NCI-H2029 treated with DMSO at 0.1 percent for 48 hours (cell line): ENCODE data around the gene SYT13.

Source experiments
- DNase-seq: peaks from one replicate; lab custom pipeline; 2025; lab: John Stamatoyannopoulos, UW

Gene SYT13

DNA sequence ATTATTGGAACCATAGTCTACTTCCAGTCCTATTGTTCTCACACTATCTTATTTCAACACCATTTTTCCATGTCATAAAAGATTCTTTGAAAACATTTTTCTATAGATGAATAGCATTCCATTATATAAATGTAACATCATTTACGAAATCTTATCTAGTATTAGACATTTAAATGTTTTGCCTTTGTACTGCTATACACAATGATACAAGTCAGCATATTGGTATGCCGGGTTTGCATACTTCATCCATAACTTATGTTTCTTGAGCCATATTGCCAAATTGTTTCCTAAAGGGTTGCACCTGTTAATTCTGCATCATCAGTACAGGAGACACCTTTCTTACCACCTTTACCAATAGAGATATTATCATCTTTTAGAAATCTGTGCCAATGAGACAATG is 68.2 kb downstream of the SYT13 start:
- DNase-seq, result no peak

DNA sequence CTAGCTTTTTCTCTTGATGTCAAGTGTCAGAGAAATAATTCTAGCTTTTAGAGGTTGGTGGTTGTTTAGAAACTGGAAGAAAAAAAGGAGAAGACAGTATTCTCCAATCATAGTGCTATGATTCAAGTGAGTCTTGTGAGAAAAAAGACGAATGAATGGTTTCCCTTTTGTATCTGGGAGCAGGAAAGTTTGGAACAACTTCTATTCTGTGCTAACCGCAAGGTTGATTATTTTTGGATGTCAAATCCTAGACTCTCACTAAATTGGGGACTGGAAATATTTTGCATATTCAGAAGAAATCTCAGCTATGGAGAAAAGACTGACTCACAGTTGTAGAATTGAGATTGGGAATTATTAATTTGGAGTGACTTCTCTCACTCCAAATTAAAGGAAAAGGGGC is 69.2 kb downstream of the SYT13 start:
- no peak for DNase-seq

GRCh38 chr11:45216031-45216430 is 70.1 kb downstream of the SYT13 start:
- DNase-seq, result no peak

DNA sequence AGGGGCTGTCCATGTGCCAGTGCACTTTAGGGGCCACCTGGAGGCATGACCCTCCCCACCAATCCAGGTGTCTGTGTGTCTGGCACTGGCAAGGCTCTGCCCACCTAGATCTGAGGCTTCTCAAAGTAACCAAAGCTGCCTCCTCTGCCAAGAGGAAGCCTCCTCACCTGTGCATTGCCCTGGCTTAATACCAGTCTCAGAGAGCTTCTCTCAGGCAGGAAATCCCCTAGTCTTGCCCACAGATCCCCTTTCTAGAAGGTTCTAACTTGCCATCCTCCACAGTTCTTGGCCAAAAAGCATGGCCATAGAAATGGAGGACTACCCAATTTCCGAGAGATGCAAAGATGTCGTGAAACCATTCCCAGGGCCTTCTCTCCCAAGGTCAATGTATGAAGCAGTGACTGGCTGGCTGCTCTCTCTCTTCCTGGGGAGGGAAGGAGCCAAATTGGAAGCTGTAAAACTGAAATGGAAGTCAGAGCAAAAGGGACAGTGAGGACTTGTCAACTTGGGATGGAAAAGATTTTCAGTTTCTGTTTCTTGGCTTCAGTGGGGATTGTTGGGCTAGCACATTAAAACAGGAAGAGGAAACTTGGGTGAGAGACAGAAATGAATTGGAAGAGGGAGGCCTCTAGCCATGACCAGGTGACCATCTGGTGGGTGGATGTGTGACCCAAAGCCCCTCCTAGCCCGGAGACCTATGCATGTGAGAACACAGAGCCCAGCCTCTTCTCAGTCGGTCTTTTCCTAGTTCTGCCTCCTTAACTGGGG is 70.9 kb downstream of the SYT13 start:
- DNase-seq, result no peak

DNA sequence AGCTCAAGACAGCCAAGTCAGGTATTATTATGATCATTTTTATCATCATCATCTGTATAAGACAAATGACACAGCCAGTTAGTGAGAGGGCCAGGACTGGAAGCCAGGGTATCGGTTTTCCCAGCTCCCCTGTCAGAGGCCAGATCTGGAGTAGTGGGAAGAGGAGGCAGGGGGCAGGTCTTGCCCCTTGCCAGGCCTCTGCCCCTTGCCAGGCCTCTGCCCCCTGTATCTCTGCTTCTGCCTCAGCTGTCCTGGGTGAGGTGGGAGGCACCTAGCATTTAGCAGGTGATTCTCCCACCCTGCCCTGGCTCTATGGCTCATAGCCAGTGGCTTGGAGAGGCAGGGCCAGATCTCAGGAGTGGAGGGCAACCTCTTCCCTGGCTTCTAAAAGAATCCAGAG is 72.4 kb downstream of the SYT13 start:
- DNase-seq, result no peak

DNA sequence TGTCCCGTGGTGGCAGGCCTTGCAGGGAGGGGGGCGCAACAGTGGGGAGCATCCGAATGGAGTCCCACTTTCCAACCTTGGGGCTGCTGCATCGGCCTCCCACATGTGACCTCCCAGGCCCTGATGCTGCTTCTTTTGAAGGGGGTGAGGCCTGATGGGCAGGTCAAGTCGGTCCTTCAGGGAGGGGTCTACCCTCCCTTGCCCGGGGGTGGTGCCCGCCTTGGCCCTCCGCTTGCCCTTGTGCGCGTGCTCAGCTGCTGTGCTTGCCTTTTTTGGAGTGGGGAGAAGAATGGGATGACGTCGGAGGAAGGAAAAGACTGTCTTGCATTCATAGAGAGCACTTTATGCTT is 72.8 kb downstream of the SYT13 start:
- DNase-seq, result no peak

GRCh38 chr11:45212566-45213315 is 73.4 kb downstream of the SYT13 start:
- DNase-seq, result no peak

DNA sequence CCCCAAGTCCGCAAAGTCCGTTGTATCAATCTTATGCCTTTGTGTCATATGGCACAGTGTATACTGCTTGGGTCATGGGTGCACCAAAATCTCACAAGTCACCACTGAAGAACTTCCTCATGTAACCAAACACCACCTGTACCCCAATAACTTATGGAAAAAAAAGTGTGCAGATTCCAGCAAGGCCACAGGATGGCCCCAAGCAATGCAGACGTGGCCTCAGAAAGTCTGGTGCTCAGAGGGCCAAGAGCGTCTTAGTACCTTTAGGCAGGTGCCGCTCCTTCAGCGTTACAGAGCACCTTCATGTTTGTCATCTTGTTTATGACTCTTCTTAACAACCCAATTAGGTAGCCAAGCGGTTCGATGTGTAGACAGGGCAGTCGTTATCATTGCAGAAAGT is 74.4 kb downstream of the SYT13 start:
- no peak for DNase-seq

- DNase-seq, result peak; percentile 41
Measured at GRCh38 chr11:45210846-45211245, 75.3 kb downstream of the SYT13 start.

DNA sequence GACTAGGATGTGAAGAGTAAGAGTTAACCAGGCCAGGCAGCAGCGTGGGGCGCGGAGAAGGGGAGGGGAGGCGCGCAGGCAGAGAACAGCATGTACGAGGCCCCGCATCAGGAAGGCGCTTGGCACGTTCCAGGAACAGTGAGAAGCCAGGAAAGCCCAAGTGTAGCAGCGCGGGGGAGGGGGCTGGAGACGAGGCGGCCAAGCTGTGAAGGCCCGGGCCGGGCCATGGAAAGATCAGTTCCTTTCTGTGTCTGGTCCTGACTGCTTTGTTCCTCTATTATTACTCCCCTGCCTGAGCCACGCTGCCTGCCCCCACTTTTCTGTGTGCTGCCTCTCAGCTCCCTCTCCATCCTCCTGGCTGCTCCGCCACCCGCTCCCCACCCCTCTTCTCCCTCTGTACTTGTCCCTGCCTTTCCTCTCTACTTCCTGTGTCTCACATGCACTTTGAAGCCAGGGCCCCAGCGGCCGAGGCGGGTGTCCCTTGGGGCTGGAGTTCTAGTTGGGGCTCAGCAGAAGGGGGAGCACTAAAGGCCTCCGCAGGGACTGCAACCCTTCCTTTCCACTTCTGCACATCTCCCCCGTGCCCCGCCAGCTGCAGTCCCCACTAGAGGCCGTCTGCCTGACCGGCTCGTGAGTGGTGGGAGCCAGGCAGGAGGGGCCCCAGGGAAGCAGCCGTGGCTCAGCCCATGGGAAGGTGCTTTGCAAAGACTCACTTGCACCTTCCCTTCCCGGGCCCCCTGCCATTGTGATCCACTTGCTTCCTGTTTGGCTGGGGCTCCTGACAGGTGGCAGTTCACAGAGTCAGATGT is 76.0 kb downstream of the SYT13 start:
- DNase-seq, result peak; percentile 46

DNA sequence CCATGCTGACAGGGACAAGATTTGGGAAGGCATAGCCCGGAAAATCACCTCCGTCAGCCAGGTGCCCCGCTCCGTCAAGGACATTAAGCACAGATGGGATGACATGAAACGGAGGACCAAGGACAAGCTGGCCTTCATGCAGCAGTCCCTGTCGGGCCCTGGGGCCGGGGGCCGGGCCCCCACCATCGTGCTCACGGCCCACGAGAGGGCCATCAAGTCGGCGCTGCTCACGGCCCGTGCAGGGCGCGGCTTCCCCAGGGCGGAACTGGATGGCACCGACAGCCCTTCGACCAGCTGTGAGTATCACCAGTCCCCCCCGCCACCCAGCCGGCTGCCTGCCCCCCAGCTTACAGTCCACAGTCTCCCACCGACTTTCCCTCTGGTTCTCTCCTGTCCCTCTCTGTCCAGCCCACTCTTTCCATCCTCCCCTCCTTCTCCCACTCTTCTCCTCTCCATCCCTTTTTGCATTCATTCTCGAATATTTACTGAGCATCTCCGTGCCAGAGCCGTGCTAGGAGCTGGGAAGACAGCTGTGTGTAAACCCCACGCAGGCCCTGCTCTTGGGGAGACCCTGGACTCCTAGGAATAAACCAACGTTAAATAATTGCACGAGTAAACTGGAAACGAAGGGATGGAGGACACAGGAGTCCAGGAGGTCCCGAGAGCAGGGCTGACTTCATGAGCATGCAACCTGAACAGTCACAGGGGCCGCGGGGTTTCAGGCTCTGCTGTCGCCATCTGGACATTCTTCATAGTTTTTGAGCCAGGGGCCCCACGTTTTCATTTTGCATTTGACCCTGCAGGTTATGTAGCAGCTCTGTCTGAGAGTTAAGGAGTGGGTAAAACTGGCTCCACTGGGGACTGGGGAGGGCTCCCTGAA is 76.9 kb downstream of the SYT13 start:
- no peak for DNase-seq

DNA sequence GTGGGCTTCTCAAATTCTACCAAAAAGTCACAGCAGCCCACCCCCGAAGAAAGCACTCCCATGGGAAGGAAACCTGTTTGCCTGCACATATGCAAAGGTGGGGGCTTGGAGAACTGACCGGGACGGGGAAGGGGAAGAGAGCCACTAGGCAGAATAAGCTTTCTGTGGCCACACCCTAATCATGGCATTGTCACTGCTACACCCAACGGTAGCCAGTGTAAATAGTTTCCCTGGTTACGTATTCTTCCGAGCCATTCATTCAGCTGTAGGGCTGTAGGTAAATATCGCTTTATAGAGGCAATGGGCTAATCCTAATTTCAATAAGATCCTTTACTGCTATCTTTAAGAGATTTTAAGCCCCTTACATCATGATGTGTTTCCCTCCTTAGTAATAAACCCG is 78.0 kb downstream of the SYT13 start:
- peak; percentile 71 for DNase-seq

GRCh38 chr11:45205978-45206377 is 80.2 kb downstream of the SYT13 start:
- no peak for DNase-seq

DNA sequence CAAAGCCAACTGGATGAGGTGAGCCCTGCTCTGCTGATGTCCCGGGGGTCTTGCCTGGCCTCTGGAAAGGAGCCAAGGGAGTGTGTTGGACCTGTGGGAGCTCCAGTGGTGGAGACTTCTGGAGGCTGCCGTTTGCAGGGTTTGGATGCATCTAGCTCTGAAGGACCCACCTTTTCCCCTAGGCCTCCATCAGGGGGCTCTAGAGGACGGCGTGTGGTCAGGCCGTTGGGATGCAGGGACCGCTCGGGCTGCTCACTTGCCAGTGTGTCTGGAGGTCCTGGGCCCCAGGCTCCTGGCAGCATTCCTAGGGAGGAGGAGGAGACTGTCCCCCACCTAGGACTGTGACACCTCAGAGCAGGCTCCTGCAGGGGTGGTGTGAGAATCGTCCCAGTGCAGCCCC is 81.4 kb downstream of the SYT13 start:
- DNase-seq, result no peak

DNA sequence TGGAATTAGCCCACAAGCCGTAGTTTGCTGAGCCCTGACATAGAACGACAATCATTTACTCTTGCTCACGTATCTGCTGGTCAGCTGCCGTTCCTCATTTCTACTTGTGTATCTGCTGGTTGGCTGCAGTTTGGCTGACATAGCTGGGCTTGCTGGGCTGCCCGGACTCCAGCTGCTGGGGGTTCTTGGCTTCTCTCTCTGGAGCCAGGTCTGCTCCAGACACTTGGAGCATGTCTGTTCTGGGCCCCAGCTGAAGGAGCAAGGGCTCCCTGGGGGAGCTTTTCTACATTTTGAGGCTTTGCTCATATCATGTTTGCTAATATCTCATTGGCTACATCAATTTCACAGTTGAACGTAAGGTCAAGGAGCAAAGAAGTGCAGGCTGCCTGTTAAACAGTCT is 92.4 kb downstream of the SYT13 start:
- no peak for DNase-seq
